ENCODE results near the gene GLTP. TPM values are rescaled to one million over a fixed set of nuclear protein-coding genes. Genes with fewer than 3 reads are reported as not detected.

The GLTP gene
- total and polyA plus RNA-seq, 2 of the 4 experiments (the other 2 are of a cell fraction) = 34.4 to 58.4 TPM

- Histone ChIP-seq H3K9me3 (ENCODE audit: control insufficient read depth, insufficient read depth, low read length) (no peaks in the 10 kb centered on the region), H3K9ac (ENCODE audit: low read depth, low read length) (no peak overlapping the region), H4K91ac (ENCODE audit: insufficient read depth, low read depth, low read length) (no peak overlapping the region), H2BK15ac (ENCODE audit: low read depth, low read length) (no peak overlapping the region), H2BK20ac (ENCODE audit: low read depth, low read length) (no peak overlapping the region), H2AK5ac (ENCODE audit: low read depth, low read length) (no peak overlapping the region), H4K20me1 (ENCODE audit: insufficient read depth, low read length) (no peaks in the 10 kb centered on the region), H3K27me3 (ENCODE audit: control insufficient read depth, insufficient read depth, low read length) (no peaks in the 10 kb centered on the region), H3K56ac (ENCODE audit: extremely low read depth, insufficient read depth, low read length) (no peak overlapping the region), H3K23ac (ENCODE audit: low read depth, low read length) (no peak overlapping the region), H3K14ac (replicated peaks; ENCODE audit: low read depth, low read length) (no peak overlapping the region), H2AK9ac (replicated peaks; ENCODE audit: low read depth, low read length, poor library complexity) (peak overlapping the region; percentile 70), H2BK120ac (ENCODE audit: low read depth, low read length) (no peak overlapping the region), H2BK5ac (ENCODE audit: low read depth, low read length, poor library complexity, severe bottlenecking) (no peak overlapping the region), H3K4me2 (ENCODE audit: low read depth, low read length) (no peak overlapping the region), H3K18ac (ENCODE audit: low read depth, low read length) (no peak overlapping the region), H4K5ac (ENCODE audit: low read depth, low read length) (no peak overlapping the region), H2AFZ (replicated peaks; ENCODE audit: low read length, poor library complexity) (no peak overlapping the region), H3K27ac (ENCODE audit: insufficient read depth, low read length) (no peak overlapping the region), H4K8ac (ENCODE audit: low read depth in 2 of 2, low read length in 2 of 2) (no peak overlapping the region), H3K4me1 (ENCODE audit: control insufficient read depth, insufficient read depth, low read length) (no peaks in the 10 kb centered on the region; the same call in 1 of the 2 replicates), H3K79me1 (ENCODE audit: low read depth in 1 of 2, low read length in 2 of 2) (no peaks in the 10 kb centered on the region), H3K4ac (ENCODE audit: low read depth, low read length) (no peak overlapping the region), H3K36me3 (ENCODE audit: control insufficient read depth, insufficient read depth, low read length) (peaks cover 21% of the 10 kb centered on the region), H3K4me3 (ENCODE audit: insufficient read depth, low read depth, low read length) (no peak overlapping the region), H3K9me1 (ENCODE audit: insufficient read depth, low read length) (no peaks in the 10 kb centered on the region)
- no peak for DNase-seq
- intact Hi-C loops (cut with micrococcal nuclease) = loop anchor here (2.0 kb wide), 1 partner anchor 73 kb away; no protein-coding TSS in a partner anchor
- no TSS peak for BruUV-seq (replicated peaks)
- ChIA-PET POLR2A (ENCODE audit: unreplicated experiment) (no interaction called here), CTCF (no interaction called here)
- WGBS, 2 experiments (ENCODE audit: extremely low coverage in 2 of 2, insufficient read length in 1 of 2) = no CpG with 5 or more reads among the region's 8 CpGs
- in situ Hi-C loops (cut with MboI; ENCODE audit: low sequenced_read_pairs) = no loop called here
- TF ChIP-seq POLR2A (IDR thresholded peaks at IDR 0.05; ENCODE audit: low read depth, low read length) = no peak
- no peak for TF ChIP-seq USF2 (IDR thresholded peaks at IDR 0.05; ENCODE audit: low read depth, low read length)
- TF ChIP-seq CTCF (conservative IDR thresholded peaks at IDR 0.05; ENCODE audit: low read depth, low read length) = no peak
- no peak for TF ChIP-seq MXI1 (IDR thresholded peaks at IDR 0.05; ENCODE audit: borderline replicate concordance, low read depth, low read length)
- TF ChIP-seq RFX5 (IDR thresholded peaks at IDR 0.05; ENCODE audit: low read depth, low read length) = no peak
- no peak for TF ChIP-seq NFE2L2 (IDR thresholded peaks at IDR 0.05; ENCODE audit: low read depth, low read length)
- TF ChIP-seq BHLHE40 (IDR thresholded peaks at IDR 0.05; ENCODE audit: low read depth, low read length) = no peak
- TF ChIP-seq MAZ (IDR thresholded peaks at IDR 0.05; ENCODE audit: borderline replicate concordance, low read depth, low read length) = no peak
- TF ChIP-seq RAD21 (IDR thresholded peaks at IDR 0.05; ENCODE audit: low read length) = no peak
- TF ChIP-seq RCOR1 (IDR thresholded peaks at IDR 0.05; ENCODE audit: insufficient replicate concordance, low read length) = no peak
- TF ChIP-seq MAFK (IDR thresholded peaks at IDR 0.05; ENCODE audit: low read depth, low read length) = no peak
- no peak for TF ChIP-seq SMC3 (IDR thresholded peaks at IDR 0.05; ENCODE audit: low read depth, low read length)
- TF ChIP-seq ELK1 (IDR thresholded peaks at IDR 0.05; ENCODE audit: borderline replicate concordance, low read depth, low read length) = no peak
- no peak for TF ChIP-seq FOS (IDR thresholded peaks at IDR 0.05; ENCODE audit: low read depth, low read length)
- TF ChIP-seq CHD1 (IDR thresholded peaks at IDR 0.05; ENCODE audit: low read depth, low read length) = no peak
- TF ChIP-seq CEBPB (IDR thresholded peaks at IDR 0.05; ENCODE audit: low read depth, low read length) = no peak
- no peak for ATAC-seq (ENCODE audit: low read depth)
- dilution Hi-C loops (cut with HindIII; ENCODE audit: low sequenced_read_pairs, unreplicated experiment) = no loop called here
Observed at GRCh38 chr12:109926016-109926415, 45.7 kb upstream of the GLTP start.
